ENCODE data around the gene ZC3H13.

- no peak for TF ChIP-seq CTCF (IDR thresholded peaks at IDR 0.05)
- no peak for TF ChIP-seq POLR2AphosphoS5 (IDR thresholded peaks at IDR 0.05)
- no peak for TF ChIP-seq POLR2A (IDR thresholded peaks at IDR 0.05; ENCODE audit: low read depth)
- no peak for TF ChIP-seq EP300 (IDR thresholded peaks at IDR 0.05)
Observed at GRCh38 chr13:45989607-45990006, 62.9 kb downstream of the ZC3H13 start.

All from esophagus muscularis mucosa (tissue), 4 donors.